Thymus (tissue), 14 donors: Measurements from ENCODE around the gene NRSN1. TPM values are rescaled to one million over a fixed set of nuclear protein-coding genes. Genes with fewer than 3 reads are reported as not detected.
A peak's percentile ranks its signal among the peaks of the same experiment; 100 is the strongest.

Source experiments
- DNase-seq, 9 donors: peaks; one replicate each; pipeline ENCODE4 v3.0.0-alpha.2; 2013; ENCODE audit warnings: low spot score in 9 of 9, low read depth in 6 of 9, missing footprints in 1 of 9
- H3K27ac ChIP-seq, 2 donors: one replicate each; pipeline ENCODE4 v1.5.1; 2013; ENCODE audit warnings: control low read depth in 1 of 2, low read depth in 1 of 2, low read length in 1 of 2, mild to moderate bottlenecking in 1 of 2, moderate library complexity in 1 of 2
- H3K27me3 ChIP-seq, 2 donors: one replicate each; pipeline ENCODE4 v1.5.1; 2013; ENCODE audit warnings: low read length in 1 of 2; ENCODE audit not compliant: control insufficient read depth in 2 of 2, insufficient read depth in 1 of 2
- H3K36me3 ChIP-seq, 2 donors: one replicate each; pipeline ENCODE4 v1.5.1; 2013; ENCODE audit warnings: low read length in 1 of 2, mild to moderate bottlenecking in 1 of 2, moderate library complexity in 1 of 2; ENCODE audit not compliant: control insufficient read depth in 2 of 2, insufficient read depth in 2 of 2
- H3K4me1 ChIP-seq, 2 donors: one replicate each; pipeline ENCODE4 v1.5.1; 2013; ENCODE audit warnings: low read length in 2 of 2; ENCODE audit not compliant: control insufficient read depth in 2 of 2, insufficient read depth in 2 of 2
- H3K4me3 ChIP-seq, 2 donors: one replicate each; pipeline ENCODE4 v1.5.1; 2013; ENCODE audit warnings: low read length in 2 of 2, control low read depth in 1 of 2, mild to moderate bottlenecking in 1 of 2
- H3K9me3 ChIP-seq, 2 donors: one replicate each; pipeline ENCODE4 v1.5.1; 2013; ENCODE audit warnings: low read length in 1 of 2, mild to moderate bottlenecking in 1 of 2; ENCODE audit not compliant: control insufficient read depth in 2 of 2, insufficient read depth in 1 of 2
- WGBS: extraction: QIAGEN DNeasy Blood & Tissue Kit; methylation state at CpG from one replicate; pipeline ENCODE4 v1.1.7; 2013; 5-methylcytosine and 5-hydroxymethylcytosine counted together
- long read RNA-seq, 10 donors: transcript quantifications; one replicate each; lab custom pipeline, GENCODE V29; 2026
- polyA plus RNA-seq: library from polyadenylated mRNA; stranded (reverse); fragments of 200-250 nt; gene quantifications from one replicate; pipeline ENCODE4 v1.2.3, GENCODE V29; 2013
- total RNA-seq: library from RNA; stranded (reverse); fragments of 120-200 nt; gene quantifications from one replicate; pipeline ENCODE4 v1.2.4, GENCODE V29; 2013
- donor health status: healthy.

NRSN1 gene, protein sequence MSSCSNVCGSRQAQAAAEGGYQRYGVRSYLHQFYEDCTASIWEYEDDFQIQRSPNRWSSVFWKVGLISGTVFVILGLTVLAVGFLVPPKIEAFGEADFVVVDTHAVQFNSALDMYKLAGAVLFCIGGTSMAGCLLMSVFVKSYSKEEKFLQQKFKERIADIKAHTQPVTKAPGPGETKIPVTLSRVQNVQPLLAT
- total RNA-seq (0.05 TPM), polyA plus RNA-seq (0.21 TPM)
- long read RNA-seq, donor 1, result 0 reads
- long read RNA-seq, donor 2, result 0 reads
- long read RNA-seq, donor 3, result 0 reads
- long read RNA-seq, donor 4, result 0 reads
- long read RNA-seq, donor 5, result 0 reads
- long read RNA-seq, donor 6, result 0 reads
- long read RNA-seq, donor 7, result 0 reads
- long read RNA-seq, donor 8, result 0 reads
- long read RNA-seq, donor 9, result 0 reads
- long read RNA-seq, donor 10, result 0 reads

DNA sequence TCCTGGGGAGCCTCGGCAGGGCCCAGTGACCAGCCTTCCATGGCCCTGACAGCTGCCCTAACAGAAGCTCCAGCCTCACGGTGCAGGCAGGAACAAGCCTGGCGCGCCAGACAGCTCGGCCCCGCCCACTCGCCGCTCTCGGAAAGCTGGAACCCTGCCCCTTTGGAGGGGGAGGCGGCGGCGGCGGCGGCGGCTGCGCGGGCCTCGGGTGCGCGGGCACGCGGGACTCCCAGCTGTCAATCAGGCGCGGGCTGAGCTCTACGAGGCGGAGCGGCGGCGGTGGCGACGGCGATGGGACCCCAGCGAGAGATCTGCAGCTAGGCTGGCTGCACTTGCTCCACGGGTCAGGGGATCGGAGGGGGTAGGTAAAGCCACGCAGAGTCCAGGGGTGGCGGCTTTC, at the start of gene NRSN1:
Gene NRSN1 (plus strand): TSS at position 236 of the 400 bp plus-strand sequence. CDS start 8,113 bp downstream, outside the sequence.
- H3K36me3 ChIP-seq, result no peaks in the 10 kb centered on the region
- DNase-seq, result peak in 3 of 9 donors; percentile 17 to 38 (median 23)
- peaks cover 3 to 5% of the 10 kb centered on the region in 2 donors for H3K4me1 ChIP-seq
- no peak within 1 kb of the TSS for H3K27ac ChIP-seq
- WGBS, result 8% methylated on average over 37 of the region's 37 CpGs
- H3K4me3 ChIP-seq, result no peak within 1 kb of the TSS
- H3K27me3 ChIP-seq, result peaks cover 0 to 12% of the 10 kb centered on the region in 2 donors
- no peaks in the 10 kb centered on the region for H3K9me3 ChIP-seq

DNA sequence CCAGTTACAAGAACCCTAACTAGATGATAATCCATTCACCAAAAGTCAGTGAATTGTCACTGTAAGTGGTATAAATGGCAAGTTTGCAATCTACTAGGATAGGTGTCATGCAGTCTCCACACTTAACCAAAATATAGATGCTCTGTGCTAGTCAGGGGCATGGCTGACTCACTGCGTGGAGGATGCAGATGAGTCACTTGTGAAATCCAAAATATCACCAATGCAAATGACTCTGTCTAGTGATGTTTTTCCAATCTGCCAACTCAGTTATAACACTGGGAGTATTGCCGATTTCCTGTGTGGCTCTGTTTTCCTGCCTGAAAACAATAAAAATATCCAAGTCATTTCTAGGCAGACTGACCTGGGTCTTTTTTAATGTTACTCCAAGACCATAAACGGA, 47.8 kb upstream of the NRSN1 start:
- H3K36me3 ChIP-seq, result no peaks in the 10 kb centered on the region
- no peak overlapping the region for H3K27ac ChIP-seq
- no peaks in the 10 kb centered on the region for H3K27me3 ChIP-seq
- no peaks in the 10 kb centered on the region for H3K4me1 ChIP-seq
- H3K9me3 ChIP-seq, result no peaks in the 10 kb centered on the region
- no peak for DNase-seq
- no peak overlapping the region for H3K4me3 ChIP-seq
- 92% methylated on average over 3 of the region's 3 CpGs for WGBS

DNA sequence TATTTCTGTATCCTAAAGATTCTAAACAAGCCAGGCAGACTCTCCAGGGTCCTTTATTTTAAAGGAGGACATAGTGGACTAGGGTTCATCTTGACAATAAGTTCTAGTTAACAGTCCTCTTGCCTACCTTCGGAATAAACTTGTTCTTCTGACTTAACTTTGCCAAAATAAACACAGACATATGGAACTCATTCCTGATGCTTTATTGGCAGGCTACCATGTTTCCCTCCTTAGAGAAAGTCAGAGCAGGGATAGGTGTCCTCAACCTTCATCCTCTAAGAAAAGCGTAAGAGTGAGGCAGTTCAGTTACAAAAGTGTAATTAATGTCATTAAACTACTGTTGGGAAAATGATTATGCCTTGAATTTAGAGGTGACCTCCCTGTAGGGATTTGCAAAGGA, 46.9 kb upstream of the NRSN1 start:
- H3K9me3 ChIP-seq, result no peaks in the 10 kb centered on the region
- WGBS, result 92% methylated on average over 2 of the region's 2 CpGs
- no peaks in the 10 kb centered on the region for H3K36me3 ChIP-seq
- H3K27ac ChIP-seq, result no peak overlapping the region
- no peaks in the 10 kb centered on the region for H3K27me3 ChIP-seq
- no peaks in the 10 kb centered on the region for H3K4me1 ChIP-seq
- DNase-seq, result no peak
- H3K4me3 ChIP-seq, result no peak overlapping the region

DNA sequence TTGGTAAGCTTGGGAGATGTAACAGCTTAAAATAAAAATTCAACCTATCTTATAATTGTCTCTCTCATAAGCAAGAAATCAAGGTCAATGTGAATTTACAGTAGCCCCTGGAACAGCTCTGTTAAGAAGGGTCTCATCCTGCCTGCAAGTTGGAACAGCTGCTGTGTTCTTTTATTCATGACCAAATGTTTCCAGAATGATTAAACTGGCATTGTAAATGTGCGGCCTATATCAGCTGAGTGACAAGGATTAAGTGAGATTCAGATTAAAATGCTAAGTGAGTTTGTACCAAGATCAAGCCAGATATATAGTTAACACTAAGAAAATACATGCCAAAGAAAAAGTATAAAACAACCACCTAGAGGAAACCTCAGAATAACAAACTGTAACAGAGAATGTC, 45.3 kb upstream of the NRSN1 start:
- Histone ChIP-seq H3K27me3 (no peaks in the 10 kb centered on the region), H3K9me3 (no peaks in the 10 kb centered on the region), H3K4me3 (no peak overlapping the region), H3K36me3 (no peaks in the 10 kb centered on the region), H3K27ac (no peak overlapping the region), H3K4me1 (no peaks in the 10 kb centered on the region)
- no peak for DNase-seq
- 95% methylated on average over 1 of the region's 1 CpG for WGBS

DNA sequence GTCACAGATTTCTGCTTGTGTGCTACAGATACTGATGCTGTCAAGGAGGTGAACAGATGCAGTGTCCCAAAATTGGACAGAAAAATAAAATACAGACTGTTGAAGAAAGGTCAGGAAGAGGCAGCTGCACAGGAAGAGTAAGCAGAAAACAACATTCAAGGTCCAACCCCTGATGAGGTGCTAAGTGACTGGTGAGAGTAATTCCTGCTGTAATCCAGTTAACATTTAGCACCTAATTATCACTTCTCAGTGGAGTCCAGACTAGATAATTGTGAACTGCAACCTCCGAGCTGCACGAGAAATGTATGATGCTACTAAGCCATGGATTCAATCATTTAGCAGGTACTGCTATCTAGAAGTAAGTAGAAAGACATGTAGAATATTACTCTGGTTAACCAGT, 36.3 kb upstream of the NRSN1 start:
- Histone ChIP-seq H3K27me3 (no peaks in the 10 kb centered on the region), H3K9me3 (no peaks in the 10 kb centered on the region), H3K36me3 (no peaks in the 10 kb centered on the region), H3K4me3 (no peak overlapping the region), H3K4me1 (no peaks in the 10 kb centered on the region), H3K27ac (no peak overlapping the region)
- 68% methylated on average over 2 of the region's 2 CpGs for WGBS
- no peak for DNase-seq

DNA sequence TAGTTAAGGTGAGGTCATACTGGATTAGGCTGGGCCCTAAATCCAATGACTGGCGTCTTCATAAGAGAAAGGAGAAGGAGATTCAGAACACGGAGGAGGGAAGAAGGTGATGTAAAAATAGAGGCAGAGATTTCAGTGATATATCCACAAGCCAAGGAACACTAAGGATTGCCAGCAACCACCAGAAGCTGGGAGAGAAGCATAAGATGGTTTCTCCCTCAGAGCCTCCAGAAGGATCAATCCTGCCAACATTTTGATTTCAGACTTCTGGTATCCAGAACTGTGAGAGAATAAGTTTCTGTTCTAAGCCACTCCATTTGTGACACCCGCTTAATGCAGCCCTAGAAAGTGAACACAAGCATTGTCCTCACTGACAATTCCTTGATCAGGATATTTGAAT, 33.6 kb upstream of the NRSN1 start:
- Histone ChIP-seq H3K27me3 (no peaks in the 10 kb centered on the region), H3K36me3 (no peaks in the 10 kb centered on the region), H3K4me1 (no peaks in the 10 kb centered on the region), H3K27ac (no peak overlapping the region), H3K4me3 (no peak overlapping the region), H3K9me3 (no peaks in the 10 kb centered on the region)
- no peak for DNase-seq
- 96% methylated on average over 3 of the region's 3 CpGs for WGBS

DNA sequence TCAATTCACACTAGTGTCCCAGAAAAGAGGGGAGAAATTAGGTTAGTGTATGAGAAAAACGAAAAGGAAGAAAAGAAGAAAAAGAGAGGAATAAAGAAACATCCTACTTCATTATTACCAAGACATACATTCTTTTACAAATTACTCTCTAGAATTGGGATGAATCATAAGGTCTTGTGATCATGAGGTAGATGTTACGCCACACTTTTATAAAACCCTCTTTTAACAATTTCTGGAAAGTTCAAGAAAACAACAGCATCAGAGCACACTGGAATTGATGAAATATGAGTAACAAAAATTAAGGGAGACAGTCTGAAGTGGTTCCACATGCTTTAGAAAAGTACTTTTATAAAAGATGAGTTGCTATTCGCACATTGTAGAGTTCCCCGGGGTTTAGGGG, 32.6 kb upstream of the NRSN1 start:
- Histone ChIP-seq H3K36me3 (no peaks in the 10 kb centered on the region), H3K27me3 (no peaks in the 10 kb centered on the region)
- 86% methylated on average over 4 of the region's 4 CpGs for WGBS

DNA sequence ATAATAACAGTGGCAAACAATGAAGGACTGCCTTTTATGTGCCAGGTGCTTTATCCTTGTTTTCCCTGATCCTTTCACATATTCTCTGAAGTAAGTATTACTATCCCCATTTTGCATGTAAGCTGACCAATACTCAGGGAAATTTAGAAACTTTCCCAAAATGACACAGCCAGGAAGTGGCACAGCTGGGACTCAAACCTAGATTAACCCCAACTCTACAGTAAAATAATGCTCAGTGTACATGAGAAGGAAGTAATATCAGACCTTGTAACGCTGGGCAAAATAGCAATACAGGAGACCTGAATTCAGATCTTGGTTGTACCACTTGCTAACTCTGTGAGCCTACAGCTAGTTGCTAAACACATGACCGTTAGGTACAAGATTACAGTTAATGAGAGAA, 26.8 kb upstream of the NRSN1 start:
- 87% methylated on average over 2 of the region's 2 CpGs for WGBS
- no peak overlapping the region for H3K4me3 ChIP-seq
- no peak for DNase-seq

More for the DNA sequence above, 32.6 kb upstream of the NRSN1 start:
- Histone ChIP-seq H3K4me1 (no peaks in the 10 kb centered on the region), H3K4me3 (no peak overlapping the region), H3K27ac (no peak overlapping the region), H3K9me3 (no peaks in the 10 kb centered on the region)
- DNase-seq, result no peak

DNA sequence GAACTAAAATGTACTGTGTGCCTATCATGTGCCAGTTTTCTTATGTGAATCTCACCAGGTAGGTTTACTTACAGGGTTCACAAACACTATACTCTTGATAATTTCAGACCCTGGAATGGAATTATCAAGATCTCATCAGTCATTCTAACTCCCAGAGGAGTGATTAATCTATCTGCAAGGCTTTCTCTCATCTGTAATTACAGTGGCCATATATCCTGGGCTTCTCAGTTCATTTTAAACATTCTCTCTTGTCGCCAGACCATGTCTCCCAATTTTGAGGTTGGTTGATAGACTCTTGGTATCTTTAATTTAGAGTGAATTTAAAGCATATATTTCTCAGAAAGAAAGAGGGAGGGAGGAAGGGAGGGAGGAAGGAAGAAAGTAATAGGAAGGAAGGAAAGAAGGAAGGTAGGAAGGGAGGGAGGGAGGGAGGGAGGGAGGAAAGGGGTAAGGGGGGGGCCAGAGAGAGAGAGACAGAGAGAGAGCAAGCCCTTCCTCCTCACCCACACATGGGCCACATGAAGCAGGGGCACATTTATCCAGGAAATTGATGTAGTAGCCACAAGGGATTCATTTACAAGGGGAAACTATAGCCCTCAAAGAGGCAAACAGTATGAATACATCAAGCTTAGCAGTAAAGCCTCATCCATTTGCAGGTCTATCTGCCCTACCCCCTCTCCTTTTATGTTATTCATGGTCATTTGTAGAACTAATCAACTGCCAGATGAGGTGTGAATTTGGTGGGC, 25.8 kb upstream of the NRSN1 start:
- H3K4me3 ChIP-seq, result no peak overlapping the region
- 84% methylated on average over 1 of the region's 1 CpG for WGBS
- DNase-seq, result no peak

More for the DNA sequence above, 26.8 kb upstream of the NRSN1 start:
- Histone ChIP-seq H3K27ac (no peak overlapping the region), H3K4me1 (no peaks in the 10 kb centered on the region), H3K36me3 (no peaks in the 10 kb centered on the region), H3K9me3 (no peaks in the 10 kb centered on the region), H3K27me3 (no peaks in the 10 kb centered on the region)

More for the DNA sequence above, 25.8 kb upstream of the NRSN1 start:
- H3K9me3 ChIP-seq, result no peaks in the 10 kb centered on the region
- H3K27ac ChIP-seq, result no peak overlapping the region
- no peaks in the 10 kb centered on the region for H3K36me3 ChIP-seq
- no peaks in the 10 kb centered on the region for H3K27me3 ChIP-seq
- no peaks in the 10 kb centered on the region for H3K4me1 ChIP-seq
